Endothelial cell (in vitro differentiated cells): ENCODE results near the gene SLC18A2. TPM values are rescaled to one million over a fixed set of nuclear protein-coding genes. Genes with fewer than 3 reads are reported as not detected.
"Not testable (repeated sequence)": the region's sequence is repeated elsewhere in the genome, so short reads cannot be mapped to it uniquely, and the experiment has no call there.

ENCODE experiments used
- DNase-seq: peaks from one replicate; pipeline ENCODE4 v3.0.0; 2021; ENCODE audit warnings: low spot score
- H3K27ac Mint-ChIP-seq: one replicate; pipeline ENCODE4 v1.8.0; 2021; ENCODE audit warnings: mixed read lengths, inconsistent platforms; ENCODE audit not compliant: unreplicated experiment
- H3K27me3 Mint-ChIP-seq: one replicate; pipeline ENCODE4 v1.8.0; 2021; ENCODE audit warnings: mild to moderate bottlenecking, moderate library complexity, mixed read lengths, inconsistent platforms; ENCODE audit not compliant: unreplicated experiment
- H3K36me3 Mint-ChIP-seq: one replicate; pipeline ENCODE4 v1.8.0; 2021; ENCODE audit warnings: mild to moderate bottlenecking, low read depth, mixed read lengths, inconsistent platforms; ENCODE audit not compliant: unreplicated experiment
- H3K4me1 Mint-ChIP-seq: one replicate; pipeline ENCODE4 v1.8.0; 2021; ENCODE audit warnings: mild to moderate bottlenecking, mixed read lengths, inconsistent platforms; ENCODE audit not compliant: unreplicated experiment
- H3K4me3 Mint-ChIP-seq: one replicate; pipeline ENCODE4 v1.8.0; 2021; ENCODE audit warnings: mild to moderate bottlenecking, mixed read lengths, inconsistent platforms; ENCODE audit not compliant: unreplicated experiment
- H3K9me3 Mint-ChIP-seq: one replicate; pipeline ENCODE4 v1.8.0; 2021; ENCODE audit warnings: mixed read lengths, inconsistent platforms; ENCODE audit not compliant: unreplicated experiment
- total RNA-seq: library from RNA; stranded (reverse); fragmentation: NEBNext Ultra II Directional; extraction: Animal tissue kit (Norgen Biotek cat#: 25700); gene quantifications from one replicate; pipeline ENCODE4 v1.2.1, GENCODE V29; 2021; ENCODE audit not compliant: unreplicated experiment
- TF ChIP-seq, protein P1 (sequence below): fragments of 200-600 bp; sonication (generic); IDR thresholded peaks from one replicate; pipeline ENCODE4 v1.5.0; 2021; ENCODE audit warnings: antibody characterized with exemption; ENCODE audit not compliant: unreplicated experiment

SLC18A2 gene
- total RNA-seq, 1 donor from 2014 or later = 1.3 TPM

- DNase-seq = no peak
- Mint-ChIP-seq H3K4me1 (peaks cover 3% of the 10 kb centered on the region), H3K9me3 (no peaks in the 10 kb centered on the region), H3K4me3 (no peak overlapping the region), H3K27ac (no peak overlapping the region), H3K36me3 (no peaks in the 10 kb centered on the region), H3K27me3 (no peaks in the 10 kb centered on the region)
- TF ChIP-seq, protein P1, sequence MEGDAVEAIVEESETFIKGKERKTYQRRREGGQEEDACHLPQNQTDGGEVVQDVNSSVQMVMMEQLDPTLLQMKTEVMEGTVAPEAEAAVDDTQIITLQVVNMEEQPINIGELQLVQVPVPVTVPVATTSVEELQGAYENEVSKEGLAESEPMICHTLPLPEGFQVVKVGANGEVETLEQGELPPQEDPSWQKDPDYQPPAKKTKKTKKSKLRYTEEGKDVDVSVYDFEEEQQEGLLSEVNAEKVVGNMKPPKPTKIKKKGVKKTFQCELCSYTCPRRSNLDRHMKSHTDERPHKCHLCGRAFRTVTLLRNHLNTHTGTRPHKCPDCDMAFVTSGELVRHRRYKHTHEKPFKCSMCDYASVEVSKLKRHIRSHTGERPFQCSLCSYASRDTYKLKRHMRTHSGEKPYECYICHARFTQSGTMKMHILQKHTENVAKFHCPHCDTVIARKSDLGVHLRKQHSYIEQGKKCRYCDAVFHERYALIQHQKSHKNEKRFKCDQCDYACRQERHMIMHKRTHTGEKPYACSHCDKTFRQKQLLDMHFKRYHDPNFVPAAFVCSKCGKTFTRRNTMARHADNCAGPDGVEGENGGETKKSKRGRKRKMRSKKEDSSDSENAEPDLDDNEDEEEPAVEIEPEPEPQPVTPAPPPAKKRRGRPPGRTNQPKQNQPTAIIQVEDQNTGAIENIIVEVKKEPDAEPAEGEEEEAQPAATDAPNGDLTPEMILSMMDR = no peak
Measured at GRCh38 chr10:117275121-117275520, 34.2 kb downstream of the SLC18A2 start.

- no peak for DNase-seq
- H3K36me3 Mint-ChIP-seq = no peaks in the 10 kb centered on the region
- TF ChIP-seq, protein P1 = no peak
- H3K27ac Mint-ChIP-seq = no peak overlapping the region
- H3K4me3 Mint-ChIP-seq = no peak overlapping the region
- no peaks in the 10 kb centered on the region for H3K9me3 Mint-ChIP-seq
- H3K27me3 Mint-ChIP-seq = peaks cover 2% of the 10 kb centered on the region
- peaks cover 2% of the 10 kb centered on the region for H3K4me1 Mint-ChIP-seq
Measured at GRCh38 chr10:117277675-117278074, 36.8 kb downstream of the SLC18A2 start.

GRCh38 chr10:117284716-117285494, 44.0 kb downstream of the SLC18A2 start:
- Mint-ChIP-seq H3K36me3 (peaks cover 6% of the 10 kb centered on the region), H3K27ac (no peak overlapping the region), H3K4me3 (peak overlapping the region; percentile 5), H3K27me3 (peaks cover 2% of the 10 kb centered on the region), H3K9me3 (no peaks in the 10 kb centered on the region), H3K4me1 (no peaks in the 10 kb centered on the region)
- TF ChIP-seq, protein P1 = no peak
- DNase-seq = no peak

GRCh38 chr10:117290872-117291271, 50.0 kb downstream of the SLC18A2 start:
- H3K27me3 Mint-ChIP-seq, H3K27ac Mint-ChIP-seq, H3K36me3 Mint-ChIP-seq, H3K4me3 Mint-ChIP-seq, H3K4me1 Mint-ChIP-seq, H3K9me3 Mint-ChIP-seq, DNase-seq: not testable (repeated sequence)

DNA sequence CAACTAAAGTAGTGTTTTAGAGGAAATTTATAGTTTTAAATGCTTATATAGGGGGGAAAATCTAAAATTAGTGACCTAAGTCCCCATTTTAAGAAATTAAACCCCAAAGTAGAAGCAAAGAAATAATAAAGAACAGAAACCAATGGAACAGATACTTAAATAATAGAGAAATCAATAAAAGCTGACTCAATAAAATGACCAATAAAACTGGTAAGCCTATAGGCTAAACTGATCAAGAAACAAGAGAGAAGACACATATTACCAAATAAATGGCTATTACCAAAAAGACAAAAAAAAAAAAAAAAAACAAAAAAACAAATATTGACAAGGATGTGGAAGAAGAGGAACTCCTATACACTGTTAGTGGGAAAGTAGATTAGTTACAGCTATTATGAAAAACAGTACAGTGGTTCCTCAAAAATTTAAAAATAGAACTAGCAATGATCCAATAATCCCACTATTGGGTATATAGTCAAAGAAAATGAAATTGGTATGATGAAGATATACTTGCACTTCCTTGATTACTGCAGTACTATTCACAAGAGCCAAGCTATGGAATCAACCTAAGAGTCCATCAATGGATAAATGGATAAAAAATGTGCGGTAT, 53.2 kb downstream of the SLC18A2 start:
- H3K27me3 Mint-ChIP-seq = no peaks in the 10 kb centered on the region
- no peak for DNase-seq
- H3K4me1 Mint-ChIP-seq = no peaks in the 10 kb centered on the region
- H3K27ac Mint-ChIP-seq = no peak overlapping the region
- no peaks in the 10 kb centered on the region for H3K36me3 Mint-ChIP-seq
- TF ChIP-seq, protein P1 = no peak
- no peak overlapping the region for H3K4me3 Mint-ChIP-seq
- H3K9me3 Mint-ChIP-seq = no peaks in the 10 kb centered on the region
